Measurements from ENCODE around the gene GPC5. TPM values are rescaled to one million over a fixed set of nuclear protein-coding genes. Genes with fewer than 3 reads are reported as not detected.

The GPC5 gene
- total and polyA plus RNA-seq, 9 of the 15 experiments (the other 6 are each of a cell fraction or from before 2014, with no cell fraction given): 0.18 to 0.27 TPM; not detected in 7

GRCh38 chr13:91595677-91596076 is 197.3 kb downstream of the GPC5 start:
- in situ Hi-C loops (cut with MboI): loop anchor here (10.0 kb wide), 1 partner anchor 709 kb away; no protein-coding TSS in a partner anchor
- POLR2A ChIA-PET: interaction anchor here (0.8 to 1.9 kb wide), 2 partner anchors 12 to 239 kb away, joined by 3 to 5 read pairs; no protein-coding TSS in a partner anchor
- Histone ChIP-seq H3K4me2 (ENCODE audit: insufficient read depth, low read length) (no peak overlapping the region), H3K4me1 (replicated peaks in 1 of 2; ENCODE audit: control insufficient read depth in 2 of 2, insufficient read depth in 2 of 2, low read length in 2 of 2) (no peaks in the 10 kb centered on the region), H3K9me1 (ENCODE audit: control insufficient read depth, insufficient read depth, low read length) (no peaks in the 10 kb centered on the region), H3K9me3 (replicated peaks; ENCODE audit: control insufficient read depth, insufficient read depth, low read depth, low read length) (no peaks in the 10 kb centered on the region), H4K20me1 (replicated peaks; ENCODE audit: control insufficient read depth, insufficient read depth, low read length) (no peaks in the 10 kb centered on the region), H3K79me2 (ENCODE audit: control insufficient read depth, insufficient read depth, low read length) (no peaks in the 10 kb centered on the region), H2AFZ (ENCODE audit: low read depth, low read length) (no peak overlapping the region), H3K9ac (ENCODE audit: insufficient read depth in 1 of 2, low read depth in 2 of 2, low read length in 2 of 2) (no peak overlapping the region), H3K36me3 (ENCODE audit: control insufficient read depth, insufficient read depth, low read length) (no peaks in the 10 kb centered on the region), H3K27me3 (ENCODE audit: control insufficient read depth in 2 of 2, insufficient read depth in 2 of 2, low read length in 2 of 2) (no peaks in the 10 kb centered on the region), H3K27ac (ENCODE audit: extremely low read depth, low read depth, low read length) (no peak overlapping the region), H3K4me3 (no peak overlapping the region)
- ATAC-seq (no peak), DNase-seq (ENCODE audit: extremely low read depth in 1 of 4, low spot score in 3 of 4) (no peak), FAIRE-seq (no peak)
- TF ChIP-seq GATAD2A (IDR thresholded peaks at IDR 0.05): 0 out of 2 replicates have a peak, but pooled peaks have one; percentile 72
- no peak for TF ChIP-seq MCM2 (IDR thresholded peaks at IDR 0.05; ENCODE audit: low read depth)
- peak; percentile 53; the same call in 1 of the 2 replicates for TF ChIP-seq ZNF184 (CRISPR knock-in tag; IDR thresholded peaks at IDR 0.05)
- no peak for TF ChIP-seq ZFP1 (CRISPR knock-in tag; IDR thresholded peaks at IDR 0.05)
- WGBS (ENCODE audit: insufficient coverage, low coverage, missing lambda C conversion rate): 1% methylated on average over 2 of the region's 2 CpGs
- intact Hi-C loops (cut with micrococcal nuclease): loop anchor here (5.0 kb wide), 1 partner anchor 172 kb away; no protein-coding TSS in a partner anchor
- CTCF ChIA-PET (ENCODE audit: low intra/inter-chr PET ratio): no interaction called here
- no TSS peak for BruUV-seq (replicated peaks)

GRCh38 chr13:91596842-91597241 is 198.4 kb downstream of the GPC5 start:
- Histone ChIP-seq H3K9me3 (replicated peaks; ENCODE audit: control insufficient read depth, insufficient read depth, low read depth, low read length) (no peaks in the 10 kb centered on the region), H3K4me1 (replicated peaks in 1 of 2; ENCODE audit: control insufficient read depth in 2 of 2, insufficient read depth in 2 of 2, low read length in 2 of 2) (no peaks in the 10 kb centered on the region), H3K9me1 (ENCODE audit: control insufficient read depth, insufficient read depth, low read length) (no peaks in the 10 kb centered on the region), H3K4me2 (ENCODE audit: insufficient read depth, low read length) (no peak overlapping the region), H3K36me3 (ENCODE audit: control insufficient read depth, insufficient read depth, low read length) (no peaks in the 10 kb centered on the region), H3K79me2 (ENCODE audit: control insufficient read depth, insufficient read depth, low read length) (no peaks in the 10 kb centered on the region), H3K27ac (ENCODE audit: extremely low read depth, low read depth, low read length) (no peak overlapping the region), H3K4me3 (no peak overlapping the region), H3K27me3 (ENCODE audit: control insufficient read depth in 2 of 2, insufficient read depth in 2 of 2, low read length in 2 of 2) (no peaks in the 10 kb centered on the region), H4K20me1 (replicated peaks; ENCODE audit: control insufficient read depth, insufficient read depth, low read length) (no peaks in the 10 kb centered on the region), H3K9ac (ENCODE audit: insufficient read depth in 1 of 2, low read depth in 2 of 2, low read length in 2 of 2) (no peak overlapping the region), H2AFZ (ENCODE audit: low read depth, low read length) (no peak overlapping the region)
- in situ Hi-C loops (cut with MboI) (loop anchor here (10.0 kb wide), 1 partner anchor 708 kb away; no protein-coding TSS in a partner anchor), intact Hi-C loops (cut with micrococcal nuclease) (loop anchor here (5.0 kb wide), 1 partner anchor 170 kb away; no protein-coding TSS in a partner anchor)
- no TSS peak for BruUV-seq (replicated peaks)
- DNase-seq (ENCODE audit: extremely low read depth in 1 of 4, low spot score in 3 of 4) (no peak), ATAC-seq (no peak), FAIRE-seq (no peak)
- 0% methylated on average over 2 of the region's 2 CpGs for WGBS (ENCODE audit: insufficient coverage, low coverage, missing lambda C conversion rate)
- TF ChIP-seq EGR1 (conservative IDR thresholded peaks at IDR 0.05): no peak
- TF ChIP-seq ZNF121 (CRISPR knock-in tag; conservative IDR thresholded peaks at IDR 0.05): peak; percentile 29; the same call in 1 of the 2 replicates
- TF ChIP-seq ZNF274 (IDR thresholded peaks at IDR 0.05; ENCODE audit: borderline replicate concordance, low read depth, low read length): no peak
- TF ChIP-seq ZNF232 (CRISPR knock-in tag; IDR thresholded peaks at IDR 0.05): 0 out of 2 replicates have a peak, but pooled peaks have one; percentile 61
- no peak for TF ChIP-seq SFPQ (IDR thresholded peaks at IDR 0.05; ENCODE audit: low read depth, low read length)
- no peak for TF ChIP-seq ZBTB9 (CRISPR knock-in tag; IDR thresholded peaks at IDR 0.05)
- TF ChIP-seq ZNF224 (CRISPR knock-in tag; IDR thresholded peaks at IDR 0.05): 0 out of 2 replicates have a peak, but pooled peaks have one; percentile 38
- no peak for TF ChIP-seq ZNF347 (CRISPR knock-in tag; IDR thresholded peaks at IDR 0.05; ENCODE audit: low read depth)
- POLR2A ChIA-PET: interaction anchor here (0.9 kb wide), 1 partner anchor 68 kb away, joined by 3 read pairs; no protein-coding TSS in a partner anchor
- CTCF ChIA-PET (ENCODE audit: low intra/inter-chr PET ratio): interaction anchor here (0.6 kb wide), 1 partner anchor 463 kb away, joined by 4 read pairs; no protein-coding TSS in a partner anchor
